Pulmonary artery endothelial cell (primary cell): ENCODE results near the gene TRPV6. TPM values are rescaled to one million over a fixed set of nuclear protein-coding genes. Genes with fewer than 3 reads are reported as not detected.

Source experiments
- DNase-seq: peaks from one replicate; pipeline ENCODE4 v3.0.0-alpha.2; 2011; ENCODE audit warnings: low read depth, low spot score
- total RNA-seq: library from RNA; depleted of rRNA; stranded (reverse); fragments of >200 nt; gene quantifications from 2 replicates; pipeline ENCODE4 v1.2.3, GENCODE V29; 2014

The TRPV6 gene
- total RNA-seq, 1 donor from 2014 or later = not detected

DNA sequence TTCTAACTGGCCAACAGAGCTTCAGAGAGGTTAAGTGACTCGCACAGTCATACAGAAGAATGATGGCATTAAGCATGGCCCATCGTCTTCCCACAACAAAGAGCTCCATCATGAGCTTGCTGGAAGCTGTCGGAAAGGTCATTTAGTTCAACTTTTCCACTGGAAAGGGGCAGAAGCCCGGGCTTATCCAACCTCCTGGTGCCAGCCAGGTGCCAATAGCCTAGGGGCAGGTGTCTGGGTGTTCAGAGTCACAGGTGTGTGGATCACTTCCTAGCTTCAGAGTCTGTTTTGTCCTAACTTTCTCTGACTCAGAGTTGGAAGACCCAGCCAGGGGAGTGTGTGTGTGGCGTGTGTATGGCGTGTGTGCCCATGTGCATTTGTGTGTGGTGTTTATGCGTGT lies 1.3 kb upstream of the TRPV6 start:
- DNase-seq = no peak

DNA sequence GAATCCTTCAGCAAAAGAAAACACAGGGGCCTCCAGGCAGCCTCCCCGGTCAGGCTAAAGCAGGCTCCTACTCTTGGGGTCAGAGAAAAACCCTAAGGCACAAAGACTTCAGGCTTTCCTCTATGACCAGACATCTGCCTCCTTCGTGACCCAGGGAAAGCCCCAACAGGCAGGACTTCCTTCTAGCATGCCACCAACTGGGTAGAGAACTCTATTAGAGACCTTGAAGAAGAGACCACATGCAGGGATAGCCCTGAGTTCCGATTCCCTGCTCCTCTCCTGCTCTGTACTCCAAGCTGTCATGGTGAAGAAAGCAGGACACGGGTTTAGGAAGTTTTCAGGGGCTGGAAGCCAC lies 1.3 kb downstream of the TRPV6 start:
- DNase-seq = no peak

DNA sequence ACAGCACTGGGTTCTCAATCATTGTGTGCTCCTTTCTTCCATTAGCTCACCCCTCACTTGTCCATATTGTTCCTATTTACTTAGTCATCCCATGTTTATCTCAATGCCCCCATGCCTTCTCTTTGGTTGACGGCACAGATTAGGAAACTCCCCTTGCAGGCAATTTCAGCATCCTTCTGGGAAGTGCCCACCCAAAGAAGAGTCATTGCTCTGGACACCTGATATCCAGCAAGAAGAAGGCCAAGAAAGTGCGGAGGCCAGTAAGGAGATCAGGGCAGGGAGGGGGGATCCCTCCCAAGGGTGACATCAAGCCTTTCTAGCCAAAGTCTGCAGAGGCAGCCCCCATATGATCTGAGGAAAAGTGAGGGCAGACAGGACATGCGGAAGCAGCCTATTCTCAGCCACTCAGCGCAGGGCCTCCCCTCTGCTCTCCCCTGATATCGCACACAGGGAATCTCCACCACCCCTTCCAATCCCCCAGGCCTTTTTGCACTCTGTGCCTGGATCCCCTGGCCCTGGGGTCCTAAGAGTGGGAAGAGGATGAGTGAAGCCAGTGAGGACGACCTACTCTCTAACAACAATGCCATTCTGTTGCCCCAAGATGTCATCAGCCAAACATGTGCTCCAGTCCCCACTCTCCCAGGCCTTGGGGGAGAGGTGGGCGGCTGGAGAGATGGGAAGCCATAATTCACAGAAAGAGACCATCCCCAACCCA lies 1.8 kb downstream of the TRPV6 start:
- DNase-seq = no peak

DNA sequence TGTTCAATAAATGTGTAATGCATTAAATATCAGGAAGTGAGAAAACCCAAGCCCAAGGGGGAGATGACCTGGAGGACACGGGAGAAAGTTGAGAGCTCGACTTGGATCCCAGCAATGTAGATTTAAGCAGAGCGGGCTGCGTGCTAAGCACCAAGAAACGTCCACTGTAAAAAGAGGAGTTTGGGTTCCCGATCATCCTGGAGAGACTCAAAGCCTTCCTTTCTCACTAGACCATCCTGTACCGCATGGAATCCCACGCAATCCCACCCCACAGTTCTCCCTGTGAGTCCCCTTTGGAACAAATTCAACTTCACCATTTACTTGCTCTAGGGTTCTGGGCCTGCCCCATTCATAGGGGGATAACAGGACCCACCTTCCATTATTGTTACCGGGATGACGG lies 2.4 kb downstream of the TRPV6 start:
- no peak for DNase-seq

DNA sequence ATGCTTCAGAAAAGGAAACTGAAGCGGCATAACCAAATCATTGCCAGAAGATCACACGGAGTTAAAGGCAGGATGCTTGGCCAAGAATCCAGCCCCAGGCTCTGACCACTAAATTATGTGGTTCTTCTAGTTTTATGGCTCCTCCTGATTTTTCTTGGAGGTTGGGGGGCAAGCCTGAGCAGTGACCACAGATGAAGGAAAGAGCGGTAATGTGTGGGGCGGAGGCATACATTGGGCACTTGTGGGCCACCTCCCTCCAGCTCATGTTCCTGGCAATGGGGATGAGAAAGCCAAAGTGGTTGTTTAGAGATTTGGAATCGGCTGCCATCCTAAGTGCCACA lies 3.2 kb downstream of the TRPV6 start:
- no peak for DNase-seq

DNA sequence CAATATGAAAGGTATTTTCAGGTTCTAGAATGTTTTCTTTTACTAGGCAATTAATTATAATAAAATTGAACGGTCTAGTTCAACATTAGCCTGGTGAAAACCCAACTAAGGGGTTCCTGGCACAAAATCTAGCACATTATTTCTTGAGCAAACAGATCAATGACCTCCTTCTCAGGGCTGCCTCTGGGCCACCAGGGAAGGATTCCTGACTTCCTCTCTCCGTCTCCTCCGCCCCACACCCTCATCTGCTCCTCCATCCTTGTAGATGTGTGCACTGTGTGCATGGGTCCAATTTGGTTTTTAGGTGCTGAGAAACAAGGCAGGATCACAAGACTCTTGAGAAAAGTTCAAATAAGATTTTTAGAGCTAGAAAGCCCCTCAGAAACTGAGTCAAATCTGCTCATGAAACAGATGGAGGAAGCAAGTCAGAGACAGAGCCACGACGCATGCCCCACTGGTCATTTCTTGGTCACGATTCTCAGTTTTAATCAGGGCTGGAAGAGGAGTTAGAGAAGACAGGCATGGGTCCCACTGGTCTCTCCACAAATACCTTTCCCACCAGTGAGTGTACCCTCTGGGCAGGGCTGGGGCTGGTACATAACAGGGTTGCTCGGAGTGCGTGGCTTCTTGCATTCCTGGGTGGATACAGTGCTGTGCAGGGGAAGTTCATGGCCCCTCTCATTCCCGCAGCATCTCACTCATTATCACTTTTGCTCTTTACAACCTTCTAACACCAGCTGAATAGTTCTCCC lies 3.8 kb downstream of the TRPV6 start:
- DNase-seq = no peak

DNA sequence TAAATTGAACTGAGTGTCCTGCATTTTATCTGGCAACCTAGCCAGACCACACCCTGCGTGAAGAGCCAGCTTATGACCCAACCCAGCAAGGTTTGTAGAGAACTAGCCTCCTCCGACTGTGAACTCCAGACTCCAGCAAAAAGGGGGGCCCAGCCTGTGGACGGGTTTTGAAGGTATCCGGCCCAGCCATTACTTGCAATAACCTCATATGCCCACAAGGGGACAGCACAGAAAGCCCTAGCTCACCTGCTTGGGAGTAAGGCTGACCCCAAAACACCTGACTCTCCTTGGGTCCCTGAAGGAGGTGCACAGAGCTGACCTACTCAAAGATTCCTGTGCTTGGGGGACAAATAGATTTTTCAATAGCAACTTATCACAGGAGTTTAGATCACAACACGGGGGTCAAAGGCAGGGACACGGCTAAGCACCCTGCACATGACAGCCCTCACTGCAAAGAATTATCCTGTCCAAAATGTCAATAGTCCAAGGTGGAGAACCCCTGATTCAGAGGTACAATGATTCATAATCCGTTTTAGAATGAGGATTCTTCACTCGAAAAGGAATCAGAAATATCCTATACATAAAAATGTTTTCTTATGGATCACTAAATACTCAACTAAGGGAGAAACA lies 4.6 kb downstream of the TRPV6 start:
- no peak for DNase-seq

DNA sequence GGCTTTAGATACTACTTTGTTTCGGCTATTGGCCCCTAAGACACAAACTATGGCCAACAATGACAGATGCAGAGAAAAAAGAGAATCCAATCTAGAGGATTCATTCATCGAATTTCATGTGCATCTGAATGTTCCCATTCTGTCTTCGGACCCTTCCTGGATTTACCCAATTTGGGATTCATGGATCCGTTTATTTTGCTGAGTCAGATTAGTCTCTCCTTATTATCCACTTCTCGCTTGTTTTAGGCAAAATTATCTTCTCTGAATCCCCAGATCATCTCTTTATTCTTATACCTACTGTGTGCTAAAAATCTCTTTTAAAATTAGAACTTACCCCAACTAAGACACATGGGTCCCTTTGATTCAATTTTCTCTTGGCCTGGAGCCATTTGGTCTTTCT lies 6.5 kb downstream of the TRPV6 start:
- DNase-seq = no peak

DNA sequence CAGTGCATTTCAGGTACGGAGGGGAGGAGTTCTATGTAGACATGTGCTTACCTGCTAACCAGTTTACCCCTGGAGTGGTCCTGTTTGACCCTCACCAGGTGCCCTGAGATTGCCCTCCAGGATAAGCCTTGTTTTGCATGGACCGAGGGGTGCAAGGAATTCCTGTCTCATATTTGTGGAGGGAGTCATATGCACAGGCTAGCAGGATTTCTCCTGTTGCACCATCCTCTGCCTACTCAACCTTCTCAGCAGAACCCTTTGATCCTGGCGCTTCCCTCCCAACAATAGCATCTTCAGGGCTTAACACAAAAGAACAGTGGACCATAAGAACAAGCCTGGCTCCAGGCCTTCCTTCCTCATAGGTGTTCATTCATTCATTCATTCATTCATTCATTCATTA lies 7.2 kb downstream of the TRPV6 start:
- DNase-seq = no peak

DNA sequence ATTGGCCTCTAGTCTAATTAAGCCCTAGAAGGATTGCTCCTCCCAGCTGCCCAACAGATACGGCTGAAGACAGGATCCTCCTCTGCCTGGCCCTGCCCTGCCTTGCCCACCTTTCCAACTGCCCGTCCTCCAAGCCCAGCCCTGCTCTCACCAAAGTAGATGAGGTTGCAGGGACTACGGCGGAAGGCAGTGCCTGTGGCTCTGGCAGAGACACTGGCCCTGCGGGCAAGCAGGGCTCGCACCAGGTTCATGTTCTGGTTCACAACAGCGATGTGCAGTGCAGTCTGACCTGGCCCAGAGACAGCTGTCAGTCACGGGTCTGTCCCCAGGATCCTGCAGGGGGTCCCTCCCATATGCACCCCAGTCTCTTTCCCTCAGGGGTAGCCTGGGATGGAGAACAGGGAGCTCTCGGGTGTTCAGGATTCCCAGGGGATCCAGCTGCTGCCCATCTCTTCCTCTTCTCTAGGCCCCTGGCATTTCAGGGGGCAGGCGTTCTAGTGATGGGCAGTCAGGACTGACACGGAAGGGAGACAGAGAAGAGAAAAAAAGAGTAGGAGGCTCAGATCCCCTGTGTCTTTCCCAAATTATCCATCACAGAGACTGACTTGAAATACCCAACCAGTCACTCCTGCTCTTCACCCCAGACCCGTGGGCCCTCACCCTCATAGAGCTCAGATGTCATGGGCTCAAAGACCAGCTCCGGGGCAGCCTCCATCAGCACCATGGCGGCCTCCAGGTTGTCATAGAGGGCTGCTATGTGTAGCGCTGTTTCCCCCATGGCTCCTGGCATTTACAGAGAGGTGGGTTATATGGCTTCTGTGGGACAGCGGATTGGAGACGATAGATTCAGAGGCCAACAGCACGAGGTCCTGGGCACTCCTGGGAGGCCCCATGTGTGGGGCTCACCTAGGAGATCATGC lies 8.3 kb downstream of the TRPV6 start:
- DNase-seq = no peak

DNA sequence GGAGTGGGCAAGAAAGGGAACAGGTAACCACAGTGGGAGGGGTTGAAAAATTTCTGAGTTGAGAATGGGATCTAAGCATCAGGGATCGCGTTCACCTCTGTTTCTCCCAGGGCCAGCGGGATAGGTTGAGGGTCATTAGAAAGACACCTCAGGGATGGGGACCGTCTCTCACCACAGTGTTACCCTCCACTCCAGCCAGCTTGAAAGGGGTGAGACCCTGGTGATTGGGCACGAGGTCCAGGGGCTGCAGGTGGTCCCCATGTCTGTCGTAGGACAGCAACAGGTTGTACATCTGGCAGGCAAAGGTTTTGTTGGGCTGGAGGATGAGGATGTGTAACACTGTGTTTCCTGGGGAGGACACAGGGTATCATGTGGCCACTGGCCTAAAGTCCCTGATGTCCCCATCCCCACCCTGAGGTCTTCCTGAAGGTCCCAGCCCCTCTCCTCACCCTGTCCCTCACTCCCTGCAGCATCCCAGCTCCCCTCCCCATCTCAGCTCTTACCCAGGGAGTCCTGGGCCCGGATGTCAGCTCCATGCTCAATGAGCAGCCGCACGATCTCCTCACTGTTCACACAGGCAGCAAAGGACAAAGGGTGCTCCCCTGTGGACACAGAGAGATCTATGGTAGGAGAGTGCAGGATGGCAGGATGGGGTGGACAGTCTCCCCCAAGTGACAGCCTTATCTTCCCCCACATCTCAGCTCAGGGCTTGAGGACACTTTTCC lies 9.1 kb downstream of the TRPV6 start:
- DNase-seq = no peak

DNA sequence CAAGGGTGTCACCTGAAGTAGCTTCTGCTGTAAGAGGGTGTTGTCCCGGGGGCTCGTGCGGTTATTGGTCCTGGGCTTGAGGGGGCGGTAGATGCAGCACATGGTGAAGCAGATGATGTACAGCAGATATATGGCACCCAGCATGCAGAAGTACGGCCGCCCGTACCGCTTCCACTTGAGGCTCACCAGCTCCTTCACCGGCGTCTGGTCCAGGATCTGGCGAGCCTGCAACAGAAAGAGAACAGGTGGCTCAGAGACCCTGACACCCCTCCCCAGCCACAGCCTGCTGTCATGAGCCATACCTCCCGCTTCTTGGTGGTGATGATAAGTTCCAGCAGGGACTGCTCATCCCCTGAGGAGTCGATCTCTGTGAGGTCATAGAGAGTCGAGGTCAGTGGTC lies 10.1 kb downstream of the TRPV6 start:
- DNase-seq = no peak

DNA sequence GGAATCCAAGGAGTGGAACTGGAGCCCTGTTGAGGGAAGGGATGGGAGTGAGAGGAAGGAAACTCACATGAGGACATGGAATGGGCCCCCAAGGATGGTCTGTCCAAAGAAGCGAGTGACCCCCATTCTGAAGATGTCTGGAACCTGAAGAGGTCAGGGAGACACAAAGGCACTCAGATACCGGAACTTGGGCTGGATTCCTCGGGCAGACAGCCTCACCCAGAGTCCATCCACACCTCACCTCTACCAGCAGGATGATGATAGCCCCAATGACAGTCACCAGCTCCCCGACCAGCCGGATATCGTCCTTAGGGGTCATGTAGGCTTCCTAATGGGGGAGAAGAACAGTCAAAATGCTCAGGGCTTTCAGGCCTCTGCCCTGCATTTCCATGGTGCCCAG lies 10.7 kb downstream of the TRPV6 start:
- DNase-seq = no peak

DNA sequence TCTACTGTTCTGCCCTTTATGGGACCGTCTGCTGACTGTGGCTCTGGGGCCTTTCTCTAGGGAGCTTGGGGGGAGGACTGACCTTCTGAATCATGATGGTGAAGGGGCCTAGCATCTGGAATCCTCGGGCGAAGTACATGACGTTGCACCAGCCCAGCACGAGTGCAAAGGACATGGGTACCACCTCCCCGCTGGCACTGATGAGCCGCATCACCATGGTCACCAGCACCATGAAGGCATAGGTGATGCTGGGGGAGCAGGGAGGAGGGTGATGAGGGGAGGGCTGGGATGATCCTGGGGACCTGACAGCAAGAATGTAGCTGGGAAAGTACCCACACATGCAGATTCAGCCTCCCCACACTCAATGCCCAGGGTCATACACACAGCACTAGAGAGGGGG lies 11.1 kb downstream of the TRPV6 start:
- DNase-seq = no peak

DNA sequence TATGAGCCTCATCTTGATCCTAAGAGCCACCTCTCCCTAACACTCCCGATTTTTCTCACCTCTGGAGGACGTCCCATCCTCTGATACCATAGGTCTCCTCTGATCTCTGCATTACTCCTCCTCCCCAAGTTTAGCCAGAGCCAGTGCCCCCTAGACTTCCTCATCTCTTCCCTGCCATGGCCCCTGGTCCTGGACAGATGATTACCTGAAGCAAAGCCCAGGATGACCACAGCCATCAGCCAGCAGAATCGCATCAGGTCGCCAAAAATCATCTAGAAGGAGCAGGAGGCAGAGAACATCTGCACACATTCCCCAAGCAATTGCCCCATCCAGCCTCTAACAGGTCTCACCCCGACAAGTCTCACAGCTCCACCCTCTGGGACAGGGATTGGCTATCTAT lies 11.7 kb downstream of the TRPV6 start:
- DNase-seq = no peak

DNA sequence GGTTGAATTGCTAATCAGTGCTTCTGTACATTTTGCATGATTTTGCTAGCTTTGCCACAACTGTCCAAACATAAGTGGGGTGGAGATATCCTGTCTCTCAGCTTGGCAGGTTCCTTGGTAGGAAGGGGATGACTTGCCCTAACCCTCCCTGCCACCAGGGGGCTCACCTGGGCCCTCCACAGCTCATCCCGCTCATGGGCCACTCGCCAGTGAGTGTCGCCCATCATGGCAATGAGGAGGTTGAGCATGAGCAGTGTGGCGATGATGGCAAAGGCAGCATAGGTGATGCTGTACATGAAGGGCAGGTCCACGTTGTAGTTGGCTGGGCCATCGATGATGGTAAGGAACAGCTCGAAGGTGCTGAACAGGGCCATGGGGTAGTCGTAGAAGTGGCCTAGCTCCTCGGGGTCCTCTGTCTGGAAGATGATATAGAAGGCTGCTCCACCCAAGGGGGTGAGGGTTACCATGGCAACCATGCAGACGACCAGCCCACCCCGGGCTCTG lies 12.2 kb downstream of the TRPV6 start:
- no peak for DNase-seq

DNA sequence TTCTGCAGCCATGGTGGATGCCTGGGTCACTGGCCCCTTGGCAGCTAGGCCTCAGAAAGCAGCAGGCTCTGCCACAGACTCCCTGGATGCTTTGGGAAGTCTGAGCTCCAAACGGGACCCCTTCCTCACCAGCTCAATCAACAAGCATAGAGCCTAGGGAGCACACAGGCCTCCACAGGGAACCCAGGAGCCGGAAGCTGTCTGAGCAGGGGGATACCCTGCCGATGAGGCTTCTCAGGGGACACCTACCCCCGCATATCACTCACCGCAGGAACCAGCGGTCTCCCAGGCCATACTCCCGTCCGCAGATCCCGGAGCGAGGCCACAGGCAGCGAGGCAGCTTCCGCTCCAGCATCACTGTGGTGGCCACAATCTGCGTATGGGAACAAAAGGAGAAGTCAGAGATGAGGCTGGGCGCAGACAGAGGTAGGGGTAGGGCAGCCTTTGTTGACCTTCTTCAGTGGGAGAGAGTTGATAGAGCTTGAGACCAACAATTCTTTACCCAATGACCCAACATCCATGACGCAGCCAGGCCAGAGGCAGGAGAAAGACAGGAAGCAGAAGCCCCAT lies 13.4 kb downstream of the TRPV6 start:
- DNase-seq = no peak

DNA sequence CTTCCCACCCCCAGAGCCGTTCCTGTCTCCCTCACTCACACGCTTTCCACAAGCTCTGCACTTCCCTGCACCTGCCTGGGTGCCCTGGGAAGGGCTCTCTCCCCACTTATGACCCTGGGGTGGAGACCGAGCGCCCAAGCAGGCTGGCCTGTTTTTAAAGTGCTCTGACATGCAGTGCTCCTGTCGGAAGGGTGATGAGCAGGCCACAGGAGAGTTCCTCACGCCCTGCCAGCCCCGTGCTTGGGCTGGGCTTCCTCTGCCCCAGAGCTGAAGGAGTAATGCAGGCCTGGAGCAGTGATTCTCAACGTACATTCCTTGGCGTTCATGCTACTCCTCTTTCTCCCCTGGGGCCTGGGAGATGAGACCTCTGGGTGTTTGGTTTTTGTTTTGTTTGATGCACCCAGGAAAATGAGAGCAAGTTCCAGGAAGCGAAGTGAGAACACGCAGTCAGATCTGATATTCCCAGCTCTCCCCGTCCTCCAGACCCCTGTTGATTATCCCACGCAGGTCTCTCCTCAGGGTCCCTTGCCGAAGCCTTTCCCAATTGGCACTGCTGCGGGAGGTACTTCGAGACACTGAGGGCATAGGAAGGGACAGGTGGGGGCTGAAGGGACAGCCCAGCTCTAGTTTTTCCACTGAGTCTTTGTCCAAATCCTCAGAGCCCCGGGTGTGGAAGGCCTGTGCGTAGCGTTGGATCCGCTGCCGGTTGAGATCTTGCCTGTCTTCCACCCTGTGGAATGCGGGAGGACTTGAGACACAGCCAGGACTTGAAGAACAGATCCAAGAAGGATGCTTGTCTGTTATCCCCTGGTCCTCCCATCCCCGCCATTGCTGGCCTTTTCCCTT lies 14.1 kb downstream of the TRPV6 start:
- DNase-seq = no peak

DNA sequence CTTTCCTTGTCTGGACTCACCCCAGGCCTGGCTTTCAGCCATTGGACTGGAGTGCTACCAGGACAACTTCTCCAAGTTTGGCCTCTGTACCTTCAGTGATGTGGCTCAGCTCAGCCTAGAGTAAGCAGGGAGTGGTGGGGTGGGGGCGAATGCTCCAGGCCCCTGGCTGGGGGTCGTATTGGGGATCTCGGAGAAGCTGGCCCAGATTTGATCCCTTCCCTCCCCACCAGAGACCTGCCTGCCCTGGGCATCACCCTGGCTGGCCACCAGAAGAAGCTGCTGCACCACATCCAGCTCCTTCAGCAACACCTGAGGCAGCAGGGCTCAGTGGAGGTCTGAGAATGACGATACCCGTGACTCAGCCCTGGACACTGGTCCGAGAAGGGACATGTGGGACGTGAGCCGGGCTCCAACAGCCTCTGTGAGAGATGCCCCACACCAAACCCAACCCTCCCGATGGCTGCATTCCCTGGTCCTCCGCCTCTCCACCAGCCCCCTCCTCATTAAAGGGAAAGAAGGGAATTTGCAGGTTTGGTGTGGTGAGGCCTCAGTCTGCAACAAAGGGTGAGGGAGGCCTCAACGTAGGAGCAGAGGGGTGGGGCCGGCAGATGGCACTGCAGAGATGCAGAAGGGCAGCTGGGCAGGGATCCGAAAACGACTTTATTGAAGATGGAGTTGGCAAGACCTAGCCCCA lies 14.8 kb downstream of the TRPV6 start:
- DNase-seq = no peak
